PC-9 (cell line): ENCODE results near the gene GSN. TPM values are rescaled to one million over a fixed set of nuclear protein-coding genes. Genes with fewer than 3 reads are reported as not detected.
A peak's percentile ranks its signal among the peaks of the same experiment; 100 is the strongest.

Source experiments
- BruUV-seq: library from RNA; stranded (reverse); fragments of 400-500 nt; replicated peaks from 2 replicates; lab custom pipeline; 2021; lab: Mats Ljungman, UMichigan
- CTCF ChIA-PET: fragments of 300-600 bp; sonication (Branson Sonifier 250); formaldehyde crosslinking; loops from one replicate; lab custom pipeline; 2022; ENCODE audit warnings: antibody characterized with exemption; lab: Charles Lee
- POLR2A ChIA-PET: fragments of 300-600 bp; sonication (Branson Sonifier 250); formaldehyde crosslinking; loops from one replicate; lab custom pipeline; 2022; ENCODE audit warnings: antibody characterized with exemption; ENCODE audit not compliant: unreplicated experiment; lab: Charles Lee
- DNase-seq, 2 experiments: peaks; one replicate each; pipeline versions ENCODE4 v3.0.0 to v3.0.0-alpha.2; 2015 to 2022; ENCODE audit warnings: mixed read lengths in 1 of 2
- H2AFZ ChIP-seq: fragments of 200-600 bp; sonication (generic); 2 replicates; pipeline ENCODE4 v1.8.1; 2017; ENCODE audit warnings: antibody characterized with exemption
- H3F3A ChIP-seq: fragments of 200-600 bp; sonication (generic); 2 replicates; pipeline ENCODE4 v1.8.1; 2017; ENCODE audit warnings: antibody characterized with exemption, mild to moderate bottlenecking, low read depth; ENCODE audit not compliant: insufficient read depth
- H3K27ac ChIP-seq: fragments of 200-600 bp; sonication (generic); 2 replicates; pipeline ENCODE4 v1.6.1; 2016; ENCODE audit warnings: mixed run types
- H3K27me3 ChIP-seq: fragments of 200-600 bp; sonication (generic); 2 replicates; pipeline ENCODE4 v1.6.1; 2016; ENCODE audit warnings: low read depth, mixed run types; ENCODE audit not compliant: insufficient read depth
- H3K36me3 ChIP-seq: fragments of 200-600 bp; sonication (generic); 2 replicates; pipeline ENCODE4 v1.6.1; 2016; ENCODE audit warnings: low read depth, mixed run types
- H3K4me1 ChIP-seq: fragments of 200-600 bp; sonication (generic); replicated peaks from 2 replicates; pipeline ENCODE4 v1.6.1; 2016; ENCODE audit warnings: mixed run types; ENCODE audit not compliant: insufficient read depth
- H3K4me2 ChIP-seq: fragments of 200-600 bp; sonication (generic); 2 replicates; pipeline ENCODE4 v1.6.1; 2017; ENCODE audit warnings: mixed run types
- H3K4me3 ChIP-seq: fragments of 200-600 bp; sonication (generic); 2 replicates; pipeline ENCODE4 v1.6.1; 2016; ENCODE audit warnings: mixed run types
- H3K79me2 ChIP-seq: fragments of 200-600 bp; sonication (generic); 2 replicates; pipeline ENCODE4 v1.6.1; 2017; ENCODE audit warnings: low read depth, mixed run types
- H3K9me2 ChIP-seq: fragments of 200-600 bp; sonication (generic); 2 replicates; pipeline ENCODE4 v1.8.1; 2017; ENCODE audit warnings: mild to moderate bottlenecking; ENCODE audit not compliant: insufficient read depth
- H3K9me3 ChIP-seq: fragments of 200-600 bp; sonication (generic); 2 replicates; pipeline ENCODE4 v1.8.1; 2016; ENCODE audit warnings: low read depth; ENCODE audit not compliant: insufficient read depth
- H4K20me1 ChIP-seq: fragments of 200-600 bp; sonication (generic); 2 replicates; pipeline ENCODE4 v1.8.1; 2017; ENCODE audit not compliant: insufficient read depth
- EZH2 ChIP-seq: fragments of 200-600 bp; sonication (generic); IDR thresholded peaks from 2 replicates; pipeline ENCODE4 v1.8.0; 2017; ENCODE audit warnings: antibody characterized with exemption, low read depth
- intact Hi-C: fragments of 100-400 bp; cut with micrococcal nuclease; formaldehyde crosslinking; loops from one replicate; pipeline ENCODE4 v1.10.0; 2022; ENCODE audit not compliant: unreplicated experiment
- total RNA-seq: library from RNA; stranded (reverse); gene quantifications from 2 replicates; pipeline ENCODE4 v1.2.3, GENCODE V29; 2021
- TF ChIP-seq, protein P1 (sequence below): fragments of 200-600 bp; sonication (generic); conservative IDR thresholded peaks from 2 replicates; pipeline ENCODE4 v1.6.1; 2017; ENCODE audit warnings: mixed run types, antibody characterized with exemption, mild to moderate bottlenecking, moderate library complexity

Gene GSN
- total RNA-seq, 1 experiment from 2014 or later, result 135 TPM

DNA sequence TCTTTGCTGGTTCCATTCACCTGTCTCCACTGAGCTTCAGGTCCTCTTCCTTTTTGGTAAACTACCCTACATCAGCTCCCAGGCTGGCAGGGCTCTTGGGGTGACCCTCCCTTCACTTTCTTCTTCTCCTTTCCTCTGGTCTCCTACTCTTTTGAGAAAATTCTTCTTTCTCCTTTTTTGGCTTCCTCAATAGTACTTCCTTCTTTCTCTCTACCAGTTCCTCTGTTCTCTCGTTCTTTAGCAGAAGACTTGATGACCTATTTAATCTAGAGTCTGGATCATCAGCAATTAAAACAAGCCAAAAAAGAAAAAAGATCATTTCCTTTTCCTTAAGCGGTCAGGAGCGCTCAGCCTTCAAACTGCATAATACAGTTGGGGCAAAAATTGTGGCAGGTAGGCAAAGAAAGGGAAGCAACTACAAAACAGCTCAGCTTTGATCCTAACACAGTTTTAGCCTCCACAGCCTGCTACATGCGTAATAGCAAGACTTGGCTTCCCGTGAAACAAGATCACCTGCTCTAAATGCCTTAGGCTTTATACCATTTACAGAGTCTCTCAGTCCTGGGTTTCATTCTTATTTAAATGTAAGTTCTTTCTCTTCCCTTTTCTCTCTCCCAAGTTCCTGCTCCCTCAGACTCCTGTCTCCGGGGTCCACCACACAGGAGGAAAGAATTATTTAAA, 14.0 kb upstream of the GSN start:
- TF ChIP-seq EZH2, result no peak
- TF ChIP-seq, protein P1, sequence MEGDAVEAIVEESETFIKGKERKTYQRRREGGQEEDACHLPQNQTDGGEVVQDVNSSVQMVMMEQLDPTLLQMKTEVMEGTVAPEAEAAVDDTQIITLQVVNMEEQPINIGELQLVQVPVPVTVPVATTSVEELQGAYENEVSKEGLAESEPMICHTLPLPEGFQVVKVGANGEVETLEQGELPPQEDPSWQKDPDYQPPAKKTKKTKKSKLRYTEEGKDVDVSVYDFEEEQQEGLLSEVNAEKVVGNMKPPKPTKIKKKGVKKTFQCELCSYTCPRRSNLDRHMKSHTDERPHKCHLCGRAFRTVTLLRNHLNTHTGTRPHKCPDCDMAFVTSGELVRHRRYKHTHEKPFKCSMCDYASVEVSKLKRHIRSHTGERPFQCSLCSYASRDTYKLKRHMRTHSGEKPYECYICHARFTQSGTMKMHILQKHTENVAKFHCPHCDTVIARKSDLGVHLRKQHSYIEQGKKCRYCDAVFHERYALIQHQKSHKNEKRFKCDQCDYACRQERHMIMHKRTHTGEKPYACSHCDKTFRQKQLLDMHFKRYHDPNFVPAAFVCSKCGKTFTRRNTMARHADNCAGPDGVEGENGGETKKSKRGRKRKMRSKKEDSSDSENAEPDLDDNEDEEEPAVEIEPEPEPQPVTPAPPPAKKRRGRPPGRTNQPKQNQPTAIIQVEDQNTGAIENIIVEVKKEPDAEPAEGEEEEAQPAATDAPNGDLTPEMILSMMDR, result no peak
- H4K20me1 ChIP-seq, result no peaks in the 10 kb centered on the region
- H2AFZ ChIP-seq, result no peak overlapping the region
- no peak overlapping the region for H3K27ac ChIP-seq
- H3K27me3 ChIP-seq, result no peaks in the 10 kb centered on the region
- H3K4me3 ChIP-seq, result no peak overlapping the region
- no peaks in the 10 kb centered on the region for H3K79me2 ChIP-seq
- intact Hi-C loops, result no loop called here
- no peak overlapping the region for H3K4me2 ChIP-seq
- no peaks in the 10 kb centered on the region for H3K4me1 ChIP-seq
- H3F3A ChIP-seq, result no peaks in the 10 kb centered on the region
- POLR2A ChIA-PET, result no interaction called here
- CTCF ChIA-PET, result no interaction called here
- no TSS peak for BruUV-seq
- no peak for DNase-seq
- H3K9me2 ChIP-seq, result no peaks in the 10 kb centered on the region
- no peaks in the 10 kb centered on the region for H3K36me3 ChIP-seq
- no peaks in the 10 kb centered on the region for H3K9me3 ChIP-seq

DNA sequence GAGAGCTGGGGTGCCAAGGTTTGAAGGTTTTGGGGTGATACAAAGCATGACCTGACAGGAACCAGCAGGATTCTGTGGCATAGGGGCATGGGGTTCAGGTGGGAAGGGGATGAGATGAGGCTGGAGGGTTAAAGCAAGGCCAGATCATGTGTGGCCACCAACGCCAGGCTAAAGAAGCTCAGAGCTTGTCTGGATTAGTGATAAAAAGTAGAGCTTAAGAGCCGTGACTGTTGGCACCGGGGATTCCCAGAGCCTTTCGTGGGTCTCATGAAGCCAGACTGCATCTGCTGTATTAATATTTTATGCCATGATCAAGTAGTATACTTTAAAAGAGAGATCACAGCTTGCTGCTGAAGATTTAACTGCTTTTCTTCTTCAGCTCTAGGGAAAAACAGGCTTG, 8.5 kb upstream of the GSN start:
- H3K4me3 ChIP-seq, result no peak overlapping the region
- POLR2A ChIA-PET, result no interaction called here

DNA sequence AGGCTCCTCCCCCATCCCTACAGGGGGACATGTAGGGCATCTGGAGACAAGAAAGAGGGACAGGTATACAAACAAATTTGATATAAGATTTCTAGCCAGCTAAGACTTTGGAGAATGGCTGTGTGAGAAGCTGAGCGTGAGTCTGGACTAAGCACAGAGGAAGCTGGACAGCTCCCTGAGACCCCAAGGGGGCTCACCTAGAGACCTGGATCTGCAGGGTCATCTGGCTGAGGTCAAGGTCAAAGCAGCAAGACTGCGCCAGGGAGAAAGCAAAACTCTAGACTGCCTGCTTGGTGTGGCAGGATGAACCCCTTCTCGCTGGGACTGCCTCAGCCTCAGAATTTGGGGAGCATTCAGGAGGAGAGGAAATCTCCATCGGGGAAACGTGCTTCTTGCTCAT, 8.0 kb upstream of the GSN start:
- DNase-seq, result peak in 1 of 2 experiments; percentile 23
- no peak for TF ChIP-seq EZH2
- TF ChIP-seq, protein P1, result no peak
- intact Hi-C loops, result no loop called here
- ChIA-PET POLR2A (interaction anchor here (0.6 kb wide), 1 partner anchor 22 kb away, joined by 3 read pairs; no protein-coding TSS in a partner anchor), CTCF (no interaction called here)
- no peaks in the 10 kb centered on the region for H3K79me2 ChIP-seq
- H3K4me1 ChIP-seq, result peaks cover 10% of the 10 kb centered on the region; the same call in 1 of the 2 replicates
- no peaks in the 10 kb centered on the region for H3K9me2 ChIP-seq
- H2AFZ ChIP-seq, result no peak overlapping the region
- H3K4me2 ChIP-seq, result no peak overlapping the region
- no peaks in the 10 kb centered on the region for H4K20me1 ChIP-seq
- H3F3A ChIP-seq, result no peaks in the 10 kb centered on the region
- H3K27me3 ChIP-seq, result no peaks in the 10 kb centered on the region
- H3K36me3 ChIP-seq, result no peaks in the 10 kb centered on the region
- H3K27ac ChIP-seq, result no peak overlapping the region
- no peak overlapping the region for H3K4me3 ChIP-seq
- no TSS peak for BruUV-seq
- H3K9me3 ChIP-seq, result no peaks in the 10 kb centered on the region

More for the DNA sequence above, 8.5 kb upstream of the GSN start:
- Histone ChIP-seq H3K79me2 (no peaks in the 10 kb centered on the region), H4K20me1 (no peaks in the 10 kb centered on the region), H3K27ac (no peak overlapping the region), H3K4me2 (no peak overlapping the region), H3K36me3 (no peaks in the 10 kb centered on the region), H3K4me1 (peaks cover 10% of the 10 kb centered on the region; the same call in 1 of the 2 replicates), H3K9me2 (no peaks in the 10 kb centered on the region), H3K27me3 (no peaks in the 10 kb centered on the region), H3F3A (no peaks in the 10 kb centered on the region), H3K9me3 (no peaks in the 10 kb centered on the region), H2AFZ (no peak overlapping the region)
- no peak for DNase-seq
- intact Hi-C loops, result no loop called here
- BruUV-seq, result no TSS peak
- no peak for TF ChIP-seq EZH2
- TF ChIP-seq, protein P1, result no peak
- CTCF ChIA-PET, result no interaction called here
